Ishikawa (cell line): Measurements from ENCODE around the gene MLN.

Experiments used
- CEBPB ChIP-seq: IDR thresholded peaks from 2 replicates; pipeline ENCODE4 v1.6.1; 2012
- CREB1 ChIP-seq: IDR thresholded peaks from 2 replicates; pipeline ENCODE4 v1.6.1; 2012; ENCODE audit warnings: low read depth
- EGR1 ChIP-seq: IDR thresholded peaks from 2 replicates; pipeline ENCODE4 v1.6.1; 2012
- EP300 ChIP-seq: IDR thresholded peaks from 2 replicates; pipeline ENCODE4 v1.6.1; 2012; ENCODE audit warnings: borderline replicate concordance
- FOXM1 ChIP-seq: IDR thresholded peaks from 2 replicates; pipeline ENCODE4 v1.6.1; 2012; ENCODE audit warnings: low read depth, borderline replicate concordance
- MAX ChIP-seq: IDR thresholded peaks from 2 replicates; pipeline ENCODE4 v1.6.1; 2012
- NFIC ChIP-seq: IDR thresholded peaks from 2 replicates; pipeline ENCODE4 v1.6.1; 2012
- RAD21 ChIP-seq: IDR thresholded peaks from 2 replicates; pipeline ENCODE4 v1.6.1; 2012; ENCODE audit warnings: low read depth
- TAF1 ChIP-seq: IDR thresholded peaks from 2 replicates; pipeline ENCODE4 v1.6.1; 2012; ENCODE audit warnings: low read depth, mild to moderate bottlenecking
- TCF12 ChIP-seq: IDR thresholded peaks from 2 replicates; pipeline ENCODE4 v1.6.1; 2012; ENCODE audit warnings: low read depth
- TEAD4 ChIP-seq: IDR thresholded peaks from 2 replicates; pipeline ENCODE4 v1.6.1; 2012
- USF1 ChIP-seq: IDR thresholded peaks from 2 replicates; pipeline ENCODE4 v1.6.1; 2012
- YY1 ChIP-seq: IDR thresholded peaks from 2 replicates; pipeline ENCODE4 v1.6.1; 2012; ENCODE audit warnings: low read depth
- ZBTB7A ChIP-seq: IDR thresholded peaks from 2 replicates; pipeline ENCODE4 v1.6.1; 2012; ENCODE audit warnings: low read depth
- TF ChIP-seq, protein P1 (sequence below): IDR thresholded peaks from 2 replicates; pipeline ENCODE4 v1.6.1; 2012; ENCODE audit warnings: low read depth, mild to moderate bottlenecking

MLN gene

DNA sequence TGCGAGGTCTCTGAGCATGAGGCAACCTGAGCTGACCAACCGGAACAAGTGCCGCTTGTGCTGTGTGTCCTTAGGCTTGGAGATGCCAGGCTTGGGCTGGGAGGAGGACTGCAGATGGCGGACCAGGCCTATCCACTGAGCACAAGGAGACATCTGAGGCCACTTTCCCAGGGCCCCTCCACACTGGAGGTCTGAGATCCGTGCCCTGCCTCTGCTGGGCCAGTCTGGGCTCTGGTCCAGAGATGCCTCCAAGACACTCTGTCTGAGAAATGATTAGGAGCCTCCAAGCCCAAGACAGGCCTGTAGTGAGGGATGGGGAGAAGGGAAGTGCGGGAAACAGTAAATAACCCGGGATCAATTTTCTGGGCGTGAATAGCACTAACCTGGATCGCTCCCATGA, 3.0 kb upstream of the MLN start:
- TF ChIP-seq ZBTB7A (no peak), CEBPB (no peak), YY1 (no peak), TAF1 (no peak), MAX (no peak), TCF12 (no peak), TEAD4 (no peak)

GRCh38 chr6:33802186-33802958, 1.4 kb downstream of the MLN start:
- TF ChIP-seq ZBTB7A (no peak), USF1 (no peak), EGR1 (no peak), FOXM1 (no peak), YY1 (no peak), NFIC (no peak), TEAD4 (no peak), CREB1 (no peak), CEBPB (no peak), EP300 (no peak), TCF12 (no peak), TAF1 (no peak), MAX (no peak), RAD21 (no peak)
- TF ChIP-seq, protein P1, sequence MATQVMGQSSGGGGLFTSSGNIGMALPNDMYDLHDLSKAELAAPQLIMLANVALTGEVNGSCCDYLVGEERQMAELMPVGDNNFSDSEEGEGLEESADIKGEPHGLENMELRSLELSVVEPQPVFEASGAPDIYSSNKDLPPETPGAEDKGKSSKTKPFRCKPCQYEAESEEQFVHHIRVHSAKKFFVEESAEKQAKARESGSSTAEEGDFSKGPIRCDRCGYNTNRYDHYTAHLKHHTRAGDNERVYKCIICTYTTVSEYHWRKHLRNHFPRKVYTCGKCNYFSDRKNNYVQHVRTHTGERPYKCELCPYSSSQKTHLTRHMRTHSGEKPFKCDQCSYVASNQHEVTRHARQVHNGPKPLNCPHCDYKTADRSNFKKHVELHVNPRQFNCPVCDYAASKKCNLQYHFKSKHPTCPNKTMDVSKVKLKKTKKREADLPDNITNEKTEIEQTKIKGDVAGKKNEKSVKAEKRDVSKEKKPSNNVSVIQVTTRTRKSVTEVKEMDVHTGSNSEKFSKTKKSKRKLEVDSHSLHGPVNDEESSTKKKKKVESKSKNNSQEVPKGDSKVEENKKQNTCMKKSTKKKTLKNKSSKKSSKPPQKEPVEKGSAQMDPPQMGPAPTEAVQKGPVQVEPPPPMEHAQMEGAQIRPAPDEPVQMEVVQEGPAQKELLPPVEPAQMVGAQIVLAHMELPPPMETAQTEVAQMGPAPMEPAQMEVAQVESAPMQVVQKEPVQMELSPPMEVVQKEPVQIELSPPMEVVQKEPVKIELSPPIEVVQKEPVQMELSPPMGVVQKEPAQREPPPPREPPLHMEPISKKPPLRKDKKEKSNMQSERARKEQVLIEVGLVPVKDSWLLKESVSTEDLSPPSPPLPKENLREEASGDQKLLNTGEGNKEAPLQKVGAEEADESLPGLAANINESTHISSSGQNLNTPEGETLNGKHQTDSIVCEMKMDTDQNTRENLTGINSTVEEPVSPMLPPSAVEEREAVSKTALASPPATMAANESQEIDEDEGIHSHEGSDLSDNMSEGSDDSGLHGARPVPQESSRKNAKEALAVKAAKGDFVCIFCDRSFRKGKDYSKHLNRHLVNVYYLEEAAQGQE: no peak

DNA sequence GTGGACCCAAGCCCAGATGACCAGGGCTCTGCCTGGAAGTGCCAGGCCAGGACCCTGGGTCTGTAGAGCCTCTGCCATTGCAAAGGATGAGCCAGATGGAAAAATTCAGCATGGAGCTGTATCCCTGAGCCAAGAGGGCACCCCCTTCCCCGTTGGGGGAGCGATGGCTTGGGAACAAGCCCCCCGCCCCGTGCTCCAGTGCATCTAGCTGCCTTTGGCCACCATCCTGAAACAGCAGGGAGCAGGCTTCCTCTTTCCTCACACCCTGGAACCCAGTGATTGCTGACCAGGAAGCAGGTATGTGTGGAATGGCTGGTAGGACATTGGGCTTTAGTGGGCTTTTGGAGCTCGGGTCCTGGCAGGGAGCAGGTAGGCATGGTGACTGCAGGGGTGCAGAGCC, 2.2 kb downstream of the MLN start:
- TF ChIP-seq ZBTB7A (no peak), MAX (no peak), YY1 (no peak), NFIC (no peak), EP300 (no peak), USF1 (no peak), RAD21 (no peak), CEBPB (no peak), TEAD4 (no peak), TCF12 (no peak), FOXM1 (no peak), CREB1 (no peak), TAF1 (no peak), EGR1 (no peak)
- TF ChIP-seq, protein P1: no peak

- TF ChIP-seq TEAD4 (no peak), FOXM1 (no peak), TCF12 (no peak), MAX (no peak), NFIC (no peak), ZBTB7A (no peak)
Measured at GRCh38 chr6:33800248-33800969, 3.4 kb downstream of the MLN start.

DNA sequence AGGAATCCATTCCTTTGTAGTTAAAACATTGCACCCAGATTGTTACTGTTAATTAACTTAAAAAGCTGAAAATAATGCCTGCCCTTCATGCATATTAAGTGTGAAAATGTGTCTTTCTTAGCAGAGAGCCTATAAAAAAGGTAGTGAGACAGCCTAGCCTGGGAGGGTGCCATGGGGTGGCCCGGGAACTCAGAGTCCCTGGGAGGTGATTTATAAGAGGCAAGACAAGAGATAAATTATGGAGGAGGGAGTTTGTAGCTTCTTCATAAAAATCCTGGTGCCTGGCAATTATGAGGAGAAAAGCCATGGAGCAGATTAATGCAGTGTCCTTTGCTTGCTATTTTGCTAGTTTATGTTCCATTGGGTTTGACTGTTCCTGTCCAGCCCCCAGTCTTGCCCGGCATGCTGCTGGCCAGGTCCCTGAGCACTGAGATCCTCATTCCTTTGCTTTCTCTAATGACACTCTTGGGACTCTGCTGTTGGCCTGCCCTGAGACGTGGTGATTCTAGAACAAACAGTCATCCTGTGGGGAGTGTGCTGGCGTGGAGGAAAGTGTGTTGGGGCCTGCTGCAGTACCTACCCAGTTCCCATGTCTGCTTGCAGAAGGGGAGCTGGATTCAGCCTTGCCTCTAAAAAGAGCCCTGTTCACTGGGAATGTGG, 4.2 kb downstream of the MLN start:
- no peak for TF ChIP-seq USF1
- TF ChIP-seq TEAD4: no peak
- no peak for TF ChIP-seq EP300
- no peak for TF ChIP-seq TAF1
- TF ChIP-seq NFIC: no peak
- TF ChIP-seq EGR1: no peak
- TF ChIP-seq RAD21: no peak
- no peak for TF ChIP-seq YY1
